NCI-H1105 (cell line): Measurements from ENCODE around the gene PLAAT4.
"Not testable (repeated sequence)": the region's sequence is repeated elsewhere in the genome, so short reads cannot be mapped to it uniquely, and the experiment has no call there.

ENCODE experiments used
- DNase-seq: peaks from one replicate; lab custom pipeline; 2025; lab: John Stamatoyannopoulos, UW

Gene PLAAT4

DNA sequence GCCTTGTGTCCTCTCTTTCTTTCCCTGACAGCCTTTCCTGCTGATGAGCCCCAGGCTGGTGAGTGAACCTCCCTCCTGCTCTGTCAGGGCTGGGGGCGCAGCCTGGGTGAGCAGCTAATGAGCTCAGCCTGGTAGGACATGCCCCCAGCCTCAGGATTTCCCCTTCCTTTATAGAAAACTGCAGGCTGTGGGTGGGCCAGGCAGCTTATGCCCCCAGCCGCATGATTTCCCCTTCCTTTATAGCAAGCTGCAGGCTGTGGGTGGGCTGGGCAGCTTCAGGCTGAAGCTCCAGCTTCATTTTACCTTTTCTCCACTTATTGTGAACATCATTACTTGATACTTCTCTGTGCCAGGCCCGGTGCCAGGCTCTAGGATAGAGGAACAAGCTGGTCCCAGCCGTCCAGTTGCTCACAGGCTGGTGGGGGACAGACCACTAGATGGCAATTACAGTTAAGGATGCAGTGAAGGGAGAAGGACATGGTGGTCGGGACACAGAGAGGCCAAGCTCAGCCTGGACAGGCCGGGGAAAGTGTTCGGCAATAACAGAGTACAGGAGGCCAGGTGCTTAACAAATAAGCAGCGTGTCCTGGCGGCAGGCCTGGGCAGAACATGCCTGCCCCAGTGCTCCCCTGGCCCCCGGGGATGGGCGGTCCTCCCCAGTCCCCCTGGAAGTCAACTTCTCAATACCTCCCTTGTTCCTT, 25.4 kb upstream of the PLAAT4 start:
- no peak for DNase-seq

DNA sequence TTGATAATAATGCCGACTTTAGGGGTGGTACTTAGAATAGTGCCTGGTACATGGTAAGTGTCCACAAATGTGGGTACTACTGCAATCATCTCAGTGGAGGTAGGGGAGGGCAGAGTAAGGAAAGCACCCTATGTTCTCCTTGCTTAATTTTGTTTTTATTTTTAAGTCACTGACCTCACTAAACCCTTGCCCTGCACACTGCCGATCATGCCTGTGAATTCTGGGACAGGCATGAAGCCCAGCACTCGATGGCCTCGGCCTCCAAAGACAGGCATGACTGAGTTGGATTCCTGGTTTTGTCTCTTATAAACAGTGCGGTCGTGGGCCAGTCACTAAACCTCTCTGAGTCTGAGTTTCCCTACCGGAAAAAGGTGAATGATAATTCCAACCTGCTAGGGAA, 23.8 kb upstream of the PLAAT4 start:
- DNase-seq = no peak

GRCh38 chr11:63516109-63516508, 20.5 kb upstream of the PLAAT4 start:
- DNase-seq = no peak

DNA sequence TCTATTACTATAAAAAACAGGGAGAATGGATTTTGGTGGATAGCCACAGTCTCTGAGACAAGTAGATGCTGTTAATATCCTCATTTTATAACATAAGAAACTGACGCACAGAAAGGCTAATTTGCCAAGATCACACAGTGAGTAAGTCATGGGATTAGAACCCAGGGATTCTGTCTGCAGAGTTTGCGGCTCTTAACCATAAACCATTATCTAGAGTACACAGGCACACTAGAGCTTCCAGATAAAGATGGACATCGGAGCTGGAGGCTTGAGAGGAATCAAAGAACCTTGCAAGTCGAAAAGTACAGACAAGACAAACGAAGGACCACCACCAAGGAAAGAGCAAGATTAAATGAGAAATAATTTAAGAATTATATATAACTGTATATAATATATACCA, 19.5 kb upstream of the PLAAT4 start:
- no peak for DNase-seq

DNA sequence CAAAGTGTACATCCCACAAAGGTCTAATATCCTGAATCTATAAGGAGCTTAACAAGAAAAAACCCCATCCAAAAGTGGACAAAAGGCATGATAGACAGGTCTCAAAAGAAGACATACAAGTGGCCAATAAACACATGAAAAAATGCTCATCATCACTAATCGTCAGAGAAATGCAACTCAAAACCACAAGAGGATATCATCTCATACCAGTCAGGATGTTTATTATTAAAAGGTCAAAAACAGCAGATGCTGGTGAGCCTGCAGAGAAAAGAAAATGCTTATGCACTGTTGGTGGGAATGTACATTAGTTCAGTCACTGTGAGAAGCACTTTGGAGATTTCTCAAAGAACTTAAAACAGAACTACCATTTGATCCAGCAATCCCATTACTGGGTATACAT, 18.1 kb upstream of the PLAAT4 start:
- DNase-seq = no peak

DNA sequence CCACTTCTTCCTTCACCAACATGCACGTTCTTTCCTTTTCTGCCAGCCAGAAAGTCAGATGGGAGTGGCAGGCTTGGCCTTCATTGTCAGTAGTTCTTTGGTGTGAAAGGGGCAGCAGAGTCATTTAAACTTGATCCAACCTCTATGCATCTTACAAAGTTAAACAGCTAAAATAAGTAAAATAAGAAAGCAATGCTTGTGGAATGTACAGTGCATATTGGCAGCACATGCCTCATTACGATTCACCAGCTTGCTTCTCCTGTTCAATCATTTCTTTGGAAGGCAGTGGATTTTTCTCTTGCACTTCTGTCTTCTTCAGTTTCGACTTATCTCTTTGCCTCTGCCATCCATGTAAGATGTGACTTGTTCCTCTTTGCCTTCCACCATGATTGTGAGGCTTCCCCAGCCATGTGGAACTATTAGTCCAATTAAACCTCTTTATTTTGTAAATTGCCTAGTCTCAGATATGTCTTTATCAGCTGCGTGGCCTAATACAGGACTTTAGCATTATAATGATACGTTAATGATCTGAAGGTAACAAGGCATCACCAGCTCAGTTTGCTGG, 15.9 kb upstream of the PLAAT4 start:
- DNase-seq = no peak

DNA sequence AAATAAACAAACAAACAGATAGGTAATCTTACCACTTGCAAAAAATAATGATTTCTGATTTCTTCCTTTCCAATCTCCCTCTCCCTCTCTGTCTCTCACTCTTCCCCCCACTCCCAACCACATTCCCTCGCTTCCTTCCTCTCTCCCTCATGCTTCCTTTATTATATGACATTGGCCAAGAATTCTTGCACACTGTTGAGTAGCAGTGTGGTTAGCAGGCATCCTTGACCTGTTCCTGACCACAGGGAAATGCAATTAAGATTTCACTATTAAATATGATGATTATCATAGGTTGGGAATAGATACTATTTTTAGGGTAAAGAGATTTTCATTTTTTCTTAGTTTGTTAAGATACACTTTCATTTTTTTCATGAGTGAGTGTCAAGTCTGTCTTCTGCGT, 14.7 kb upstream of the PLAAT4 start:
- DNase-seq = no peak

DNA sequence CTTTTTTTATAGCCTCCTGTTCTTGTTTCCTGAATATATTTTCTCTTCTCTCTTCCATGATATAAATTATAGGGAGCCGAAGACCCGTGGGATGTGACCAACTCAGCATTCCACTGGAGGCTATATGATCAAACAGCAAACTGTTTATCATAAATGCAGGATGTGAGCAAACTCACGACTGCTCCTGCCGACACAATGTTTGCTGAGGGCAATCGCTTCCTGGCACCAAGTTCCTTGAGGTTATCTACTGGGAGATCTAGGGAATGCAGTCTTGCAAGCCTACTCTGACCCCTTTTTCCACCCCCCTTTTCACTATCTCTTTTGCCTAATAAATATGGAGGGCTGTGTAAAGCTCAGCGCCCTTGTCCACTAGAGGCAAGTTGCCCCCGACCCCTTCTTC, 13.5 kb upstream of the PLAAT4 start:
- DNase-seq = no peak

DNA sequence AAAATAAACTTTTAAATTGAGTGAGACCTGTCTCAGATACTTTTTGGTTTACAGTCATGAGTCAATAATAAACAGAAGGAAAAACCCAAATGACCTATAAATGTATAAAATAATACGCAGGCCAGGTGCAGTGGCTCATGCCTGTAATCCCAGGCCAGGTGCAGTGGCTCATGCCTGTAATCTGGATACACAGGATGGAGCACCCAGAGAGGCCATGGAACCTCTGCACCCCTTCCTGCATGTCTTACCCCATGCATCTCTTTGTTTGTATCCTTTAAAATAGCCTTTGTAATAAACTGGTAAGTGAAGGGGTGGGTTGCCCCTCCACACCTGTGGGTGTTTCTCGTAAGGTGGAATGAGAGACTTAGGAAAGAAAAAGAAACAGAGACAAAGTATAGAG, 8.9 kb upstream of the PLAAT4 start:
- DNase-seq = no peak

DNA sequence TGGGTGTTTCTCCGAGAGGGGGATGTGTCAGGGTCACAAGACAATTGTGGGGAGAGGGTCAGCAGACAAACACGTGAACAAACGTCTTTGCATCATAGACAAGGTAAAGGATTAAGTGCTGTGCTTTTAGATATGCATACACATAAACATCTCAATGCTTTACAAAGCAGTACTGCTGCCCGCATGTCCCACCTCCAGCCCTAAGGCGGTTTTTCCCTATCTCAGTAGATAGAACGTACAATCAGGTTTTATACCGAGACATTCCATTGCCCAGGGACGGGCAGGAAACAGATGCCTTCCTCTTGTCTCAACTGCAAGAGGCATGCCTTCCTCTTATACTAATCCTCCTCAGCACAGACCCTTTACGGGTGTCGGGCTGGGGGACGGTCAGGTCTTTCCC, 8.5 kb upstream of the PLAAT4 start:
- DNase-seq = not testable (repeated sequence)

- not testable (repeated sequence) for DNase-seq
Measured at GRCh38 chr11:63528729-63529278, 7.8 kb upstream of the PLAAT4 start.

- not testable (repeated sequence) for DNase-seq
Measured at GRCh38 chr11:63529373-63529772, 7.2 kb upstream of the PLAAT4 start.

GRCh38 chr11:63530021-63530420, 6.6 kb upstream of the PLAAT4 start:
- DNase-seq = no peak

- DNase-seq = not testable (repeated sequence)
Measured at GRCh38 chr11:63531074-63531792, 5.4 kb upstream of the PLAAT4 start.

DNA sequence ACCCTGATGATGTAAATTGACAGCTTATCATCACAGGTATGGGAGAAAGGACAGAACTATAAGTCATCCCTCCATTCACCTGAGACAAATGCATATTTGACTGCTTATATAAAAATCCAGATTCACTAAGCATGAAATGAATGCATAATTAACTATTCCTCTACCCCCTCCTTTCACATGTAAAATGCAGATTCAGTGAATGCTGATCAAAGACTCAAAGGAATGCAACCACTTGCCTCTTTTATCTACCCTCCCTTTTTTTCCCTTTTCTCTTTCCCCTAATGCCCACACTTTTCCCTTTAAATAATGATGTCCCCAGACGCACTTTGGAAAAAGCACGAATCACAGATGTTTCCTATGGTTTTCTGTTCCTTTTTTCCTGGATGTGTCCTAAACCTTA, 4.5 kb upstream of the PLAAT4 start:
- no peak for DNase-seq

- no peak for DNase-seq
Measured at GRCh38 chr11:63532799-63533475, 3.7 kb upstream of the PLAAT4 start.

DNA sequence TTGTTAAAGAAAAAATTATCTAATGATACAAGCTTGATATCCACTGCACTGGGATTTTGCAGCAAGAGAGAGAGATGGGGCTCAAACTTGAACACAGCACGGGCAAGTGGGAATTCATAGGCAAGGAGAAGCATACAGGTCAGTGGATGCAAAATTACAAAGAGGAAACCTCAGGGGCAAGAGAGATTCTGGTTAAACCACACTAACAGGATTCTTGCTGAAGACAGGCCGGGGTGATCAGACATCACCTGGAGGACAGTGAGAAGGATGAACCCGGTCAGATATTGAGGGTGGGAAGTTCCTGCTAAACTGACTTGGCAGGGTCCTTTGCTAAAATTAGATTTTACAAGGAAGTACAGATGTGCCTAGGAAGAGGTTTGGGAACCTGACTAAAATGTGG, 2.5 kb upstream of the PLAAT4 start:
- DNase-seq = no peak

GRCh38 chr11:63534895-63535461, 1.6 kb upstream of the PLAAT4 start:
- no peak for DNase-seq

DNA sequence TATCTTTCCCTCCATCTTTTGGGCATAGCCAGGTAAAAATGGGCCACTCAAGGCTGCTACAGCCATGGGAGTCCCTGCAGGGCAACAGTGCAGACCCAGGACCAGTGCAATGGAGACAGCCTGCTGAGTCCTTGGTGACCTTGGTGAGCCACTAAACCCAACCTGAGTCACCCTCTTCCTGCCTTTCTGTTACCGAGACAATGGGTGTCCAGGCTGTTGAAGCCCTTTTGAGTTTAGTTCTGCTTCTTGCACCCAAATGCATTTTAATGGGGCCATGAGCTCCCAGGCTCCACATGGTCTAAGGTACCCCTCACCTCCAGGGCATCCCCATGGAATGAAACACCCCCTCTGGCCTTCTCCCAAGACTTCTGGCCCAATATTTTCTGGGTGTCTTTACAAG, 874 bp upstream of the PLAAT4 start:
- DNase-seq = no peak

DNA sequence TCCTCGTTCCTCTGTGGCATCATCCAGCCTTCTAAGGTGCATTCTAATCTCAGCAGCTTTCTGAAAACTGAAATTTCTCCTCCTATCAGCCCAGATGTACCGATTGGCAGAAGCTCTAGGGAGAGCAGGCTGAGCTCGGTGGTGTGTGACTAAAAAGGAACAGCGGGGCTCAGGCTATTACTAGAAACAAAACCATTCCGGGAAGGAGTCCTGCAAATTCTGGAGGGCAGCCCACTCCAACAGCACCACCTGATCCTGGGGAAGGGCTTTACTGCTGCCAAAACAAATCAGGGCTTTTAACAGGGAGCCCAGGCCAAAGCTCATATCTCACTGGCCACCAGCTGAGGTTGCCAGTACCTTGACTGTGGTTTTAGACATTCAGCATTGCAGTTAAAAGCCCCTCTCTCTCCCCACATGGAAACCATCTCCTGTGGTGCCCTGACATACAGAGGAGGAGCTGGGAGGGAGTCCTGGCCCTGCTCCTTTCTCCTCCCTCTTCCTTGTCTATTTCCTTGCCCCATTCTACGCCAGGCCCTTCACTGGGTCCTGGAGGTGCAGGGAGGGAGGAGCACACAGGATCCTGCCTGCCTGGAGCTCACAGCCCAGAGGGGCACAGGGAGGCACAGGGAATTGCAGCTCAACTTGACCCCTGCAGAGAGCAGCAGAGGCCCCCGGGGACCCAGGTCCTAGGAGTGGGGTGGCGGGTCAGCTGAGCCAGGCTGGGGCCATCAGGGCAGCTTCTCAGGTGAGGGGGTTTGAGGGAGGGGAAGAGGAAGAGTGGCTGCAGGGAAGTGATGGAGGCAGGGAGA, 889 bp downstream of the PLAAT4 start:
- no peak for DNase-seq

DNA sequence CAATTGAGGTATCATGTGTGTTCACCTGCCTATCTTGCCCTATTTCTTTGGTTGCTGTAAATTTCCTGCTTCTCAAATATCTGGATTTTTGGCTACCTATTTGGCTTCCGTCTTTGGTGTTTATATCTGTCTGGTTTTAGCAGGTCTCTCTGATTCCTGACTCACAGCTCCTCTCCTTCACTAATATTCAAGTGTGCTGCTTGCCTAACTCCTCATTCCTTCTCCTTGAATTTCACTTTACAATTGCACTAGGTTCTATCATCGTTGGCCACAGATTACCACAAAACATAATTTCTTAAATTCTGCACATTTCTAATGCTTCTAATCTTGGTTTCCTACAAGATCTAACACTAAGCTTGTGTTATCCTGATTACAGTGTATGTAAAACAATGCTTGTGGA, 5.9 kb downstream of the PLAAT4 start:
- not testable (repeated sequence) for DNase-seq
